GM18526 (cell line): Measurements from ENCODE around the gene MRPS25.

Experiments
- POLR2A ChIP-seq: IDR thresholded peaks from 3 replicates; pipeline ENCODE4 v1.6.1; 2011; ENCODE audit not compliant: insufficient read length; ENCODE audit errors: extremely low read depth

MRPS25 gene

DNA sequence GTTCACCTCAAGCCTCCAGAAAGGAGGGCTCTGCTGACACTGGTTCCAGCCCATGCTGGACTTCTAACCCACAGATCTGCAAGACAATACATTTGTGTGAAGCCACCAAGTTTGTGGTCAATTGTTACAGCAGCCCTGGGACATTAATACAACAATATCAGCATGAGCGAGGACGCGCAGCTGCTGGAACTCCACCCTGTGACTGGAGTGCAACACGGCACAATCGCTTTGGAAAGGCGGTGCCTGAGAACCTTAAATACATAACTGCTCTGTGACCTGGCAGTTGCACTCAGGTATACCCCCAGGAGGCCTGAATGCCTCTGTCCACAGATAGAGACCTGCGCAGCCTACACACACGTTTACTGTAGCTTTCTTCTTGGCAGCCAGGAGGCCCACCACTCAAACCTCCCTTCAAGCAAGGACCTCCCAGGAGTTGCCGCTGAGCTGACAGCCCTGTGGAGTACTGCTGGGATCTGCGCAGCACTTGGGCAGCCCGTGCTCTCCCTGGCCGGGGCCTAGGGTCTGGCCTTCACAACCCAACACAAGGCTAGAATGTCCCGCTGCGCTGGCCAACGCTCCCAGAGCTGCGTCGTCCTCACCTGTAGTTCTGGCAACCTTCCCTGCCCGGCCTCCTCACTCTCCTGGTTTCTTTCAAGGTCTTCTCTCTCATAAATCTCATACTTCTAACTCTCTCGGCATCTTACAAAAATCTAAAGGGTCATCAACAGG is 8.3 kb downstream of the MRPS25 start:
- no peak for TF ChIP-seq POLR2A

DNA sequence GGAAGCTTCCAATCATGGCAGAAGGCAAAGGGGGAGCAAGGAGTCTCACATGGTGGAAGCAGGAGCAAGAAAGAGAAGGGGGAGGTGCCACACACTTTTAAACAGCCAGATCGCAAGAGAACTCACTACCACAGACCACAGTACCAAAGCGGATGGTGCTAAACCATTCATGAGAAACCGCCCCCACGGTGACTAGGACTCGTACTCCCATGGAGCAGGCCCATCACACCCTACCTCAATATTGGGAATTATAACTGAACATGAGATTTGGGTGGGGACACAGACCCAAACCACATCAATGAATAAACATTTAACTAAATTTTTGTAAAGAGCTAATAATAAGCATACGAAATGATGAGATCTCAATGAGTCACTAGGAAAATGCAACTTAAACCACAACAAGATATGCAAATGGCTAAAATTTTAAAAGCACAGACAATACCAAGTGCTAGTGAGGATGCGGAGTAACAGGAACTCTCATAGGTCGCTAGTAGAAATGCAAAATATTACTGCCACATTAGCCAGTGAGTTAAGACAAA is 10.0 kb downstream of the MRPS25 start:
- TF ChIP-seq POLR2A: no peak

DNA sequence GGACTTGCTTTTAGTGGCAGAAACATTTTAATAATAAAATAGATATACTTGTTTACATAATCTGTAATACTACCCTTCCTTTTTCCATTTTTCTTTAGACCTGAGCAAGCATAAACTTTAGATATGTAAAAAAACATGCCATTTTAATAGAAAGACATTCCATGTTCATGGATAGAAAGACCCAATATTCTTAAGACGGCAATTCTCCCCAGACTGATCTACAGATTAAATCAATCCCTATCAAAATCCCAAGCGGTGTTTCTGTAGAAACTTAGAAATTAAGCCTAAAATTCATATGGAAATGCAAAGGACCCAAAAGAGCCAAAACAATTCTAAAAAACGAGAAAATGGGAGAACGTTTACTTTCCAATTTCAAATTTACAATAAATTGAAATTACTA is 11.6 kb downstream of the MRPS25 start:
- no peak for TF ChIP-seq POLR2A

DNA sequence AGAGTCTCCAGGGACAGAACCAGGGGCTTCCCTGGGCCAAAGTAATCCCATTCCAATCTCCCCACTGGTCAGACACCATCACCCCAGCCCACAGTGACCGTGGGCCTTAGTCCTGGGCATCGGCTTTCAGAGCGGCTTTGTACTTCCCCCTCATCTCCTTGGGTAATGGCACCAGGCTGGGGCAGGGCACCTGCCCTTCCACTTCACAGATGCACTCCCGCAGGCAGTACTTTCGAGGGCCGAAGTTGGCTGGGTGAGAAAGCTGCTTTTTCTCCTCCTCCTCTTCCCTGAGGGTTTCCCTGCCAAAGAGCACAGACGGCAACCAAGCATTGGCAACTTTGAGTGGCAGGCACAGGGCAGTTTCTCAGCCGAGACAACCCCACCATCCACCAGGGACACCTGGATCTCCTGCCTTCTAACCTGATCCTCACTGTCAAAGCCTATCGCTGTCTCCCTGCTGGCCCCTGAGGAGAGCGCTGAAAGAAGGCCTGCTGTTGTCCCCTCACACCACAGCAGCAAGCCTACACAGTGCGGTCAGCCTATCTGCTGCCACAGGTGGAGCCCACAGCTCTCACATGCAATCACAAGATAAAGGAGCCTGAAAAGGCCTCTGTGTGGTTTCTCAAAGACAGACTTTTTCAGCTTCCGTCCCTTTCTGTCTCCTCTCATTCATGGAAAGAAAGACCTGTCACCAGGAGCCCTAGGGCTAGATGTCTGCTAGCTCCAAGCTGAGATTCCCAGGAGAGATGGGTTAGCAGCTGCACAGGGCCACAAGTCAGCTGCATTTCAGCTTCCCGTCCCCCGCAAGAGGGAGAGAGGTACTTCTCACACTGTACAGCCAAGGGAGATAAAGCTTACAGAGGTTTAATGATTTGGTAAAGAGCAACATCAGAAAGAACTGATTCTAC is 12.5 kb downstream of the MRPS25 start:
- no peak for TF ChIP-seq POLR2A

DNA sequence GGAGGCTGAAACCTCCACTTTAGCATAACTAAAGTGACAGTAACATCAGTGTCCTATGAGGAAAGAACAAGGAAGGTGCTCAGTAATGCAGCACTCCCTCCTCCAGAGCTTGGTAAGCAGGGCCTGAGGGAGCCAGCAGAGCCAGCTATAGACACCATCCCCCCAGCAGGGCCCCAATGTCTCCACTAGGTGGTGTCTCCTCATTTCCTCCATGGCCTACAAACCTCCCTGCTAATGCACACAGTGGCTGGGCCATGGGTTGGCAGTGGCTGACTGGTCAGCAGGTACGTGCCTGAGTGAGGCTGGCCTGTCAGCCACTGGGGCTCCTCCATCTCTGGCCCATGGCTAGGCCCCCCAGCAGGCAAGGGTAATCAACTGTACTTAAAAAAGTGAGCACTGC is 13.6 kb downstream of the MRPS25 start:
- no peak for TF ChIP-seq POLR2A

DNA sequence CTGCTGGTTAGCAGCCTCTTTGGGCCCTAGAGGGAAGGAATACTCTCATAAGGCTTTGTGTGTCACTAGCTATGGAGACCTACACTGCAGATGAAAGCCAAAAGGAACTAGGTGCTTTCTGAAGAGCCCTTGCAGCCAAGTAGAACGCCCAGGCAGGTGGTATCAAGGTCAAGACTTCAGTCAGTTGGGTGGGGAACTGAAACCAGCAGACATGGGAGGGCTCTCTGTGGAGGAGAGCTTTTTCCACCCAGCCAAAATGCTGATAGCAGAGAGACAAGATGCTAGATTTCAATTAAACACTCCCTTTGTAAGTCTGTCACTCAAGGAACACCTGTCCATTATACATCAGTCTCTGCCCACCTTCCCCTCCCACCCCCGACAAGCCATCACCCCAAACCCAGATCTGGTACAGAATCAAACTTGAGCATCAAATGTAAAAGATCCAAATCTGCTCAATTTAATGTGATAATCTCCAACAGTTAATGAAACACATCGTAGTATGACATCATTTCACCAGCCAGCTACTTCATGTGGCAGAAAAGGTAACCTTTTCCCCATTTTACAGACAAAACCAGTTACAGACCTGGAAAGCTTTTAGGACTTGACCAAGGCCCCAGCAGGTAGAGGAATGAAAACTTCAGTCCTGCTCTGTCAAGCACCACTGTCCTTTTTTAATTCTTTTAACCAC is 14.6 kb downstream of the MRPS25 start:
- TF ChIP-seq POLR2A: no peak

DNA sequence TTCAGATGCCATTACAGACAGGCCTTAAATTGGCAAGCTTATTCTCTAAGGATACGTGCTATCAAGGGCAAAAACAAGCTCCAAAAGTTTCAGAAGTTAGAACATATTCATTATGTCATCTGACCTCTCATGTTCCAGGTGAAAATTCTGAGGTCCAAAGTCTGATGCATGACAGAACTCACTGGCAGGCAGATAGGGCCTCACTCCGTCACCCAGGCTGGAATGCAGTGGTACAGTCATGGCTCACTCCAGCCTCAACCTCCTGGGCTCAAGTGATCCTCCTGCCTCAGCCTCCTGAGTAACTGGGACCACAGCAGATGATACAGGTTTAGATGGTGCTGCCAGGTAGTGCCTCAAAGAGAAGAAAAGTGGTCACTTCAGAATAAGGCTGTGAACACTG is 15.5 kb downstream of the MRPS25 start:
- TF ChIP-seq POLR2A: no peak

DNA sequence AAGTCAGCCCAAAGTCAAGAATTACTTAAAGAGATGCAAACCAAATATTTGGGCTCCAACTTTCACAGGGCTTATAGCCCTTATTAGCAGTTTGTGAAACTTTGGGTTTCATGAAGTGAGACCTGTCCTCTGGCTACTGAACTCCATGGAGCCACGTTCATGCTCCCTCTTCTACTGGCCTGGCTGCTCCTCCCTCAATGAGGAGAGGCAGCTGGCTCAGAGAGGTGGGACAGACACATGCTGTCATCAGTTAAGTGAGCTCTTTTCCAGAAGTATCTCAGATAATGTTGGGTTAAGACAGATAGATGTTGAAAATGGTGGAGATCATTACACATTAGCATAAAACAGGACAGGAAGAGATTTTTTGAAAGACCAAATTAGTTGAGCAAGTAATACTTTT is 19.4 kb downstream of the MRPS25 start:
- no peak for TF ChIP-seq POLR2A

DNA sequence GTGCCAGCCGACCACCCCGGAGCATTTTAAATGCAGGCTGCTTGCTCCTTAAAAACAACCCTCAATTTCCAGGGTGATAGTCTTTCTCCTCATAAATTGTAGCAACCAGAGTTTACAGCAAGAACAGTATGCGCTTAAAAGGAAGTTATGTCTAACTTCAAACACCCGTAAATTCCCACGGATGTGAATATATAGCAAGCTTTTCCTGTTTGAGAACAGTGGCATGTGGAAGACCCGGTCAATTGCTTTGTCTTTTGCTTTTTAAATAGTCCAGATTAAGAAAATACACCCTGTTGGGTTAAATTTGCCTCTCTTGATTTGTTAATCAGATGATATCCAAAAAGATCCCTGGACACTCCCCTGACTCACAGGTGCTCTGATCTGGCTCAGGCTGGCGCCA is 20.8 kb downstream of the MRPS25 start:
- no peak for TF ChIP-seq POLR2A

DNA sequence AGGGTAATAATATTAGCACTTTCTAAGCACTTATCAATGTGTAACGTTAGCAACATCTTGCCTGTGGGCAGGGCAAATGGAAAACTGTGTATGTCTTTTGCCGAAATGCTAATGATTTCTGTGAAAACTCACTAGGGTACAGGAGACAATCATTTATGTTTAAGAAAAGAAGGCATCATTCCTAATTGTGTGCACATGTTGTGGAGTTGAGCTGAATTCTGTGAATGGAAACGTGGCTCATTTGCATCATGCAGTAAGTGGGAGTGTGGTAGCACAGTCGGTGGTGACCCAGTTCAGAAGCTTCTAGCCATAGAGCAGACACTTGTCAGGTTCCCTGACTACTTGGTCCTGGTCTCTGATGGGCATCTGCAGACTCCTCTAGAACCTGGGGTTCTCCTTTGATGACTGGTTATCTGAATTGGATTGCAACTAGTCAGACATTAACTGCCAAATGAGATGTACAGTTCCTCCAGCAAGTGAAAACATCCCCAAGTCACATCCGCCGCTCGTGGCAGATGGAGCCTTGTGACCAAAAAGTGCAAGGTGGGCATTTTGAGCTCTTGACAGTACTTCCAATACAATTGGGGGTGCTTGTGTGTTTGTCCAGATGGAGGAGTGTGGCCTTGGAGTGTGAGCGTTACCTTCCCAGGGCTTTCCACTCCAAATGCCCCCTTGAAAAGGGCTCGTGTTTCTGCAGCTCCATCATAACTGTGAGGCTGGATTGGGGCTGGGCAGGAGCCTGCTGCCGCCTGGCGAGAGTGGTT is 21.5 kb downstream of the MRPS25 start:
- TF ChIP-seq POLR2A: no peak

DNA sequence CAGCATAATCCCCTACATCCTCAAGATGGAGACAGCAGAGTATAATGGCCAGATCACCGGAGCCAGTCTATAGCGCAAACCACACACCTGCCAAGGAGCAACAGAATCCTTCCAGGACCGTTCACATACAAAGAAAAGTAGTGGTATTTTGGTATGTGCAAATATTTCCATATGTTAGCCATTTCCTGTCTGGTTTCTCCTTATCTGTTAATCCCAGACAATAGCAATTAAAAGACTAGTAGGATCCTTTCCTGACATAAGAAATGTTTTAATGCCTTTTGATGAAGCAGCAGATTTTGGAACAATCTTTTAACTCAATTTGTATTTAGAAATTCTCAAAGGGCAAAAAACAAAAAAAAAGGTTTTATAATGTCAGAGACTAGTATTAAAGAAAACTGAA is 22.2 kb downstream of the MRPS25 start:
- TF ChIP-seq POLR2A: no peak

DNA sequence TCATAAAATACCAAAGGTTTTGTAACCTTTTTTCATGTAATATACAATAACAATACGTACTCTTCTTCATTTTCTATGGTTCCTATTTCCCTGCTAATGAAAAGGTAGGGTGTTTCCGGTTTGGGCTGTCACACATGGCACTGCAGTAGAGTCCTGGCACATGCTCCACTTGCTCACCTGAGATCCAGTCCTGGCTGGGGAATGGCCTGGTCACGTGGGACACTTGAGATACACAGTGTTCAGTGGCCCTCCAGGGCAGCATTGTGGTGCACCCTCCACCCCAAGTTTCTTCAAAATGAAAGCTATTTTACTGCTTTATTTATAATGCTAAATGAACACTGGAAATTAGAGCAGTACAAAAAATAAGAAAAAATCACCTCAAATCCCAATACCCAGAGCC is 23.2 kb downstream of the MRPS25 start:
- no peak for TF ChIP-seq POLR2A

DNA sequence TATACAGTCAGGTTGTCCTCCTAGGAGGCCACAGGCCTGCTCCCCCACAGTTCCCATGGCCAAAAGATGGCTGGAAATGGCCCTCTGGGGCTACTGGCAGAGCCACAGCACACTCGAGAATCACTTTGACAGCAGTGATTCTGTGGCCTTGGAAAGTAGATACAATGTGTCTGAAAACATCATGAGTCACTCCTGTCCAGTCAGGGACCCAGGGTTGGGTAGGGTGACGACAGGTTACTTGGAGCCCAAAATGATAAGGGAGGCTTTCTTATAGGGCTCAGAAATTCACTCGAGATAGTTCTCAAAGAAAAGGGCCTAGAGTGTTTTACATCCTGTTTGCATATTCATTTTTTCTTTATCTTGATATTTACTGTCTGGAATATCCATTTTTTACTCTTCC is 24.3 kb downstream of the MRPS25 start:
- TF ChIP-seq POLR2A: no peak

DNA sequence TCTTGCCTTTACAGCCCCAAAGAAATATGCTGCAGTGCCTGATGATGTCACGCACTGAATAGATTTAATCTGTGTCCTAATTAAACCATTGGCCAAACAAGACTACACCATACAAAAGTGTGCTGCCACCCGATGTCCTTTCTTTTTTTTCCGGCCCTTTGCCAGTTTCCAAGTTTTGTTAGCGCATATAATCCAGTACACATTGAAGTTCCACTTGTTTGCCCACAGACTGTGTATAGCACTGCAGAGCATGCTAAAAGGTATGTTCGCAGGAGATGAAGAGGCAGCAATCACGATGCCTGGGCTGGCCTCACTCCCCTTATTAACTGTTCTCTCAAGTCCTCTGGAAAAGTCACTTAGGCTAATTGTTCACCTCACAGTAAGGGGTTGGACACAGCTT is 26.8 kb downstream of the MRPS25 start:
- no peak for TF ChIP-seq POLR2A

DNA sequence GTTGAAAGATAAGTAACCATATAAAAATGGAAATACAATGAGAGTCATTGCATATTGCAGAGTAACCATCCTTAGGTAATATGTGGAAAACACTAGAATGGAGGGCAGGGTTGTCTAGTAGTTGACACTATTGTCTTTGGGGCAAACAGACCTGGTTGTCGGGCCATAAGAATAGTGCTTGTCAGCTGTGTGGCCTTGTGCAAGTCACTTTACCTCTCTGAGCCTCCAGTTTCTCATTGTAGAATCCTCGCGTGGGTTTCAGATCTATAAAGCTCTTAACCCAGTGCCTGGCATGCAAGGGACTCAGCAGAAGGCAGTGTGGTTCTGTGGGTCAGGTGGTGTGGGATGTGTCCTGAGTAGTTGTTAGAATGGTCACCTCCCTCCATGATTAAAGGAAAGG is 32.0 kb downstream of the MRPS25 start:
- no peak for TF ChIP-seq POLR2A
